NB4 (cell line): ENCODE measurements around the gene PRR36.

Experiments
- MAX ChIP-seq: IDR thresholded peaks from 2 replicates; pipeline ENCODE4 v1.6.1; 2011; ENCODE audit warnings: low read depth, low read length
- POLR2A ChIP-seq: IDR thresholded peaks from 2 replicates; pipeline ENCODE4 v1.6.1; 2011; ENCODE audit warnings: mild to moderate bottlenecking; ENCODE audit not compliant: insufficient read length; ENCODE audit errors: extremely low read depth
- TF ChIP-seq, protein P1 (sequence below): IDR thresholded peaks from one replicate; pipeline ENCODE4 v1.5.1; 2012; ENCODE audit warnings: low read depth, low read length

GRCh38 chr19:7905268-7905667, 31.1 kb upstream of the PRR36 start:
- TF ChIP-seq MAX (no peak), POLR2A (no peak)
- TF ChIP-seq, protein P1, sequence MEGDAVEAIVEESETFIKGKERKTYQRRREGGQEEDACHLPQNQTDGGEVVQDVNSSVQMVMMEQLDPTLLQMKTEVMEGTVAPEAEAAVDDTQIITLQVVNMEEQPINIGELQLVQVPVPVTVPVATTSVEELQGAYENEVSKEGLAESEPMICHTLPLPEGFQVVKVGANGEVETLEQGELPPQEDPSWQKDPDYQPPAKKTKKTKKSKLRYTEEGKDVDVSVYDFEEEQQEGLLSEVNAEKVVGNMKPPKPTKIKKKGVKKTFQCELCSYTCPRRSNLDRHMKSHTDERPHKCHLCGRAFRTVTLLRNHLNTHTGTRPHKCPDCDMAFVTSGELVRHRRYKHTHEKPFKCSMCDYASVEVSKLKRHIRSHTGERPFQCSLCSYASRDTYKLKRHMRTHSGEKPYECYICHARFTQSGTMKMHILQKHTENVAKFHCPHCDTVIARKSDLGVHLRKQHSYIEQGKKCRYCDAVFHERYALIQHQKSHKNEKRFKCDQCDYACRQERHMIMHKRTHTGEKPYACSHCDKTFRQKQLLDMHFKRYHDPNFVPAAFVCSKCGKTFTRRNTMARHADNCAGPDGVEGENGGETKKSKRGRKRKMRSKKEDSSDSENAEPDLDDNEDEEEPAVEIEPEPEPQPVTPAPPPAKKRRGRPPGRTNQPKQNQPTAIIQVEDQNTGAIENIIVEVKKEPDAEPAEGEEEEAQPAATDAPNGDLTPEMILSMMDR = no peak
